T47D (cell line): ENCODE results near the gene UBB.
A peak's percentile ranks its signal among the peaks of the same experiment; 100 is the strongest.

ENCODE experiments used
- DNase-seq, 2 experiments: peaks; one replicate each; pipeline versions ENCODE4 v3.0.0 to v3.0.0-alpha.2; 2011 to 2012; ENCODE audit warnings: low read depth in 1 of 2, low spot score in 1 of 2
- JUND ChIP-seq: IDR thresholded peaks from 2 replicates; pipeline ENCODE4 v1.6.1; 2012; ENCODE audit warnings: low read depth
- in situ Hi-C: cut with HindIII; loops from 2 replicates; pipeline ENCODE4 v1.10.0; 2016; ENCODE audit warnings: low sequenced_read_pairs, low pct_unique_long_range_greater_than_20kb

The UBB gene

DNA sequence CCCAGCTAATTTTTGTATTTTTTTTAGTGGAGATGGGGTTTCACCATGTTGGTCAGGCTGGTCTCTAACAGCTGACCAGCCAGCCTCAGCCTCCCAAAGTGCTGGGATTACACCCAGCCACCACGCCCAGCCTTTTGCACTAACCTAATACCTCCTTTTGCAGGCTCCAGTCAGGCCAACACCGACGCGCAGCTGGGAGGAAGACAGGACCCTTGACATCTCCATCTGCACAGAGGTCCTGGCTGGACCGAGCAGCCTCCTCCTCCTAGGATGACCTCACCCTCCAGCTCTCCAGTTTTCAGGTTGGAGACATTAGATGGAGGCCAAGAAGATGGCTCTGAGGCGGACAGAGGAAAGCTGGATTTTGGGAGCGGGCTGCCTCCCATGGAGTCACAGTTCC is 36.5 kb downstream of the UBB start:
- no peak for DNase-seq
- TF ChIP-seq JUND = no peak
- in situ Hi-C loops = no loop called here

DNA sequence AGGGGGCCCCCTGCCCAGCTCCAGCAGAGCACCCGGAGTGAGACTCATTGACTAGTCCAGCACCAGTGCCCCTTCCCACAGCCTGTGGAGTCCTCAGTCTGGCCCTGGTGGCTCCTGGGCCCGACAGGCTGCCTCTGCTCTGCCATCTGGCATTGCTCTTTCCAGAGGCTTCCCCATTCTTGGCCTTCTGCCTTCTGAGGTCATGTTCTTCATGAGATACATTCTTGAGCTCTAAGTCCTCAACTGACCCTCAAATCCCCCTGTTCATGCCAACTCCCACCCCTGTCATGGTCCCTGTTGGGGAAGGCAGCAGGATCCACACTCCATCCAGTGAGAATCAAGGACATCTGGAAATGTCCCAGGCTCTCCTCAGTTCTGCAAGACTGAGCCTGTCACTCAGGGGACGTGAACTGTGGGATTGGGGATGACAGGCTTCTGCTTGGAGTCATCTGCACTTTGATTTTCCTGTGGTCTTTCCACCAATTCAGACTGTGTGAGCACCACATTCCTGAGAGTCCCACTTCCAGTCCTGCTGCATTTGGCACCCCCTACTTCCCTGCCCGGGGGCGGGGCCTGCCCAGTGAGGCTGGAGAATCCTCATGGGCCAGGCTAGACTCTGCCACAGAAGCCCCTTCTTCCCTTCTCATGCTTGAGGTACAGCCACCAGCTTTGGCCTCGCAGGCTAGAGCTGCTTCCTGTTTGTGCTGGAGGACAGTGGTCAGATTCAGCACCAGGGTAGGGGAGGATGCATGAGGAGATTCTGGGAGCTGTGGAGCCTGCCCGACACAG is 37.2 kb downstream of the UBB start:
- TF ChIP-seq JUND = no peak
- DNase-seq = no peak
- in situ Hi-C loops = no loop called here

DNA sequence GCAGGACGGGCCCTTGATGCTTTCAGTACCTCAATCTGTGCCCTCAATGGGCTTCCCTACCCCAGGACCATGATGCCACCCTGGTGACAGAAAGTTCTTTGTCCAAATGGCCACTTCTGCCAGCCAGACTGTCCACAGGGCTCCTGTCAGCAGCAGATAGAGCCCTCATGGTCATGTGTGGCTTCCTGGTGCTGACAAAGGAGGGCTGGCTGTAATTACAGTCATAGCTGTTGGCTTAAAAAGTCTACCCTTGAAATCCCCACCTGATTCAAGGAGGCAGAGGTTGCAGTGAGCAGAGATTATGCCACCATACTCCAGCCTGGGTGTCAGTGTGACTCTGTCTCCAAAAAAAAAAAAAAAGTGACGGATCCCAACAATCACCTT is 37.8 kb downstream of the UBB start:
- in situ Hi-C loops = no loop called here
- DNase-seq = no peak
- no peak for TF ChIP-seq JUND

DNA sequence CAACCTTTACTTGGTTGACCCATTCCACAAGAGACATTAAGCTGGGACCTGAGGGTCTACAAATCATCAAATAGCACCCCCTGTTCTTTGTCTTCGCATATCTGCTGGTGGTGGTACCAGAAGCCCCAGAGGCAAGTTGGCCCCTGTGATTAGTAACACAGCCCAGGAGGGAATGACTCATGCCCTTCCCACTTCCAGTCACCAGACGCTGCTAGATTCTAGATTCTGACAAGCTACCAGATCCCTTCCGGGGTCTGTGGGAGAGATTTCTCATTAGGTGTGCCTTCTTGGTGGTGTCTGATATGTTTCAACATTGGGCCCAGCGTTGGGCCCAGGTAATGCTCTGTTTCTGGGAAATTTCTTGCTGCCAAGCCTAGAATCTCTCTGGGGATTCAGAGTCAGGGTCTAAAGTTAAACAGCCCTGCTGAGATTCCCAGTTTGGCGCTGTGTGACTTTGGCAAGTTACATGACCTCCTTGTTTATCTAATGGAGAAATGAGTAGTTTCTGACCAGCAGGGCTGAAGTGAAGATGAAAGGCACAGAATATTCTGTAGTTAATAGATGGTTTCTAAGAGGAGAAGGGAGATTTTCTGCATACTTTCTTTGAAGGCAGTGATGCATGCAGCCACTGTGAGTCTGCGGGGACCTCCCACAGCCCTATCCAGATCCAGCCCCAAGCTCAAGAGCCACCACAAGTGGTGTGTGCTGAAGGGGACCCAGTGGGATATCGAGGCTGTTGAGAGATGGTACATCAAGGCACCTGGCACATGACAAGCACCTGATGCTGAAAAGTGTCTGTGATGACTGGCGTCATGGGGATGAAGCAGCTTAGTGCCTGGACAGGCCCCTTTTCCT is 38.4 kb downstream of the UBB start:
- no peak for DNase-seq

DNA sequence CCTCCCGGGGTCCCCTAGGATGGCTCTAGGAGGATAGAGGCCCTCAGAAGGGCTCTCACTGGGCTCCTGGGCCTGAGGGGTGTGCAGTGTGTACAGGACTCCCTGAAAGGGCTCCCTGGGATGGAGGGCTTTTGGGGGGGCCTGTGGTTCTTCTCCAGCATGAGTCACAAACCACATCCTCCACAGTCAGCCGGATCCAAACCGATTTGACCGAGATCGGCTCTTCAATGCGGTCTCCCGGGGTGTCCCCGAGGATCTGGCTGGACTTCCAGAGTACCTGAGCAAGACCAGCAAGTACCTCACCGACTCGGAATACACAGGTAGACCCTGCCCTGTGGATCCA is 39.0 kb downstream of the UBB start:
- in situ Hi-C loops = no loop called here
- no peak for DNase-seq
- TF ChIP-seq JUND = no peak

More for the DNA sequence above, 38.4 kb downstream of the UBB start:
- in situ Hi-C loops = no loop called here
- no peak for TF ChIP-seq JUND

DNA sequence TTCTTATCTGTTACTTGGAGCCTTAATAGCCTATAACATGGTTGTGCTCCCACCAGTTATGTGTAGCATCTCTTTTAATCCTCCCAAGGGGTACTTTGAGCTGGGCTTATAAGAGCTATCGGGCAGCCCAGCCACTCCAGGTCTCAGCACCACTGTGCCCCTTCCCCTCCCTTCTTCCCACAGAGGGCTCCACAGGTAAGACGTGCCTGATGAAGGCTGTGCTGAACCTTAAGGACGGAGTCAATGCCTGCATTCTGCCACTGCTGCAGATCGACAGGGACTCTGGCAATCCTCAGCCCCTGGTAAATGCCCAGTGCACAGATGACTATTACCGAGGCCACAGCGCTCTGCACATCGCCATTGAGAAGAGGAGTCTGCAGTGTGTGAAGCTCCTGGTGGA is 41.5 kb downstream of the UBB start:
- no peak for TF ChIP-seq JUND
- in situ Hi-C loops = no loop called here
- no peak for DNase-seq

DNA sequence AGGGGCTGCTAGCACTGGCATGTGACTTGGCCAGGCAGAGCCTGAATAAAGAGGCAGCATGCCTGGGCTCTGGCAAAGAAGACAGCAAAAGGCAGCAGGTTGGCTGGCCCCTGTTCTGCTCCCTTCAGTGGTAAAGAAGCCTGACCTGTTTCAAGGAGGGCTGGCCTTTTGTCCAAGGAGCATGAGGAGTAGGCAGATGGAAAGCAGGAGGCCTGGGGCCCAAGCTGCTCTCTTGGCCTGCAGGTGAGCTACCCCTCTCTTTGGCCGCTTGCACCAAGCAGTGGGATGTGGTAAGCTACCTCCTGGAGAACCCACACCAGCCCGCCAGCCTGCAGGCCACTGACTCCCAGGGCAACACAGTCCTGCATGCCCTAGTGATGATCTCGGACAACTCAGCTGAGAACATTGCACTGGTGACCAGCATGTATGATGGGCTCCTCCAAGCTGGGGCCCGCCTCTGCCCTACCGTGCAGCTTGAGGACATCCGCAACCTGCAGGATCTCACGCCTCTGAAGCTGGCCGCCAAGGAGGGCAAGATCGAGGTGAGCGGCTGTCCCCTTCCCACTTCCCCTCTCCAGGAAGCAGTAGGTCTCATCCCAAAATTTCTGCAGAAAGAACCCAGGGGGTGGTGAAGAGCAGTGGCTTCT is 42.5 kb downstream of the UBB start:
- DNase-seq = no peak
- no peak for TF ChIP-seq JUND

DNA sequence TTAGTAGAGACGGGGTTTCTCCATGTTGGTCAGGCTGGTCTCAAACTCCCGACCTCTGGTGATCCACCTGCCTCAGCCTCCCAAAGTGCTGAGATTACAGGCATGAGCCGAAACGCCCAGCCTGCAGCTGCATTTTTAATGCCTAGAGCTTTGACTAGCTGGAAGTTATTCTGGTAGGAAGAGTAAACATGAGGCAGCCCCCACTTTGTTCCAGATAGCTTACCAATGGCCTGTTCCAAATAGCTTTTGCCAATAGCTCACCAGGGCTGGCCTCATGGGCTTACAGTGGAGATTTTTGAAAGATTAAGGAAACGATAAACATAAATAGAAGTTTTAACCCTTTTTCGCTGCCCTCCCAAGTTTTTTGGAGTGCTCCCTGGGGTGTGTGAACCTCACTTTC is 44.3 kb downstream of the UBB start:
- no peak for DNase-seq
- TF ChIP-seq JUND = no peak
- in situ Hi-C loops = no loop called here

More for the DNA sequence above, 42.5 kb downstream of the UBB start:
- in situ Hi-C loops = no loop called here

DNA sequence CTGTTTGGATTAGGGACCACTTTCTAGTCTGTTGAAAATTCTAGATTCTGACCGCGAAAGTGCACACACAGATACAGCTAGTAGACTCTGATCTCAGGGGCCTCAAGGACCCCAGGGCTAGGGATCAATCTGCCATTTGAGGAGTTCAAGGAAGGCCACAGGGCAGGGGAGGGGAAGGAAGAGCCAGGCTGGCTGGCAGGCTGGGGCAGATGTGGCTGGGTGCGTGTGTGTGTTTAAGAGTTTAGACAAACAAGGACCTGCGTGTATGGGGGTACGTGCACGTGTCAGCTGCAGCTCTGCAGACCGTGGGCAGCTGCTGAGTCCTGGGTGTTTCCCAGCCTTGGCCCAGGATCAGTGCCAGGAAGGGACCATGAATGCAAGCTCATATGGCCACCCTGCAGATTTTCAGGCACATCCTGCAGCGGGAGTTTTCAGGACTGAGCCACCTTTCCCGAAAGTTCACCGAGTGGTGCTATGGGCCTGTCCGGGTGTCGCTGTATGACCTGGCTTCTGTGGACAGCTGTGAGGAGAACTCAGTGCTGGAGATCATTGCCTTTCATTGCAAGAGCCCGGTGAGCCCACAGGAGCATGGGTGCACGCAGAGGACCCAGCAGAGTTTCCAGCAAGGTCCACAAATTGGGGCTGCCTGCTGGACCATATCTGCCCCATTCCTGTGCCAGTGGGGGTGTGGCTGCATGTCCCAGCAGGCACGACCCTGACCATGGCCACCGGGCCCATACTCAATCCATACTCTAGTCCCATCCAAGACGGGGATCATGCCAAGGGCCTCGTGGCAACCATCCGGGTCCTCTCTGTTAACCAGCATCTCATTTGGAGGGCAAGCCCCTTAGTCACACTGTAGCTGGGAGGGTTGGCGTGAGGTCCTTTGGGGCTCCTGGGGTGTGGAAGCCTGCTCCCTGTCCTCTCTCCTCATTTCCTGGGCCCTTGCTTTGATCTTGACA is 45.1 kb downstream of the UBB start:
- no peak for DNase-seq
- no peak for TF ChIP-seq JUND
- in situ Hi-C loops = no loop called here

DNA sequence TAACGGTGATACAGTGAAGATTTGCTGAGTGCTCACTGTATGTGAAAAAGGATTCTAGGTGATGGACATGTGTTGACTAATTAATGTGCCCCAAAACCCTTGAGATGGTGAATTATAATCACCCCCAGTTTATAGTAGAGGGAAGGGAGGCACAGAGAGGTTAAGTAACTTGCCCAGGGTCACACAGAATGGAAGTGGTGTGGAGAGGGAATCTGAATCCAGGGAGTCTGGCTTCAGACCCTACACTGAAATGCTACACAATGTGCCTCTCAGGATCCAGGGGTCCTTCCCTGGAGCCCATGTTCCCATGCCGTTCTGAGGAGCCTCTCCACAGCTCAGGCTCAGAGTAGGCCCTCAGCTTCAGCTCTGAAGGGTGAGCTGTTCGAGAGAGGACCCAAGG is 46.1 kb downstream of the UBB start:
- no peak for TF ChIP-seq JUND
- DNase-seq = no peak
- in situ Hi-C loops = no loop called here

DNA sequence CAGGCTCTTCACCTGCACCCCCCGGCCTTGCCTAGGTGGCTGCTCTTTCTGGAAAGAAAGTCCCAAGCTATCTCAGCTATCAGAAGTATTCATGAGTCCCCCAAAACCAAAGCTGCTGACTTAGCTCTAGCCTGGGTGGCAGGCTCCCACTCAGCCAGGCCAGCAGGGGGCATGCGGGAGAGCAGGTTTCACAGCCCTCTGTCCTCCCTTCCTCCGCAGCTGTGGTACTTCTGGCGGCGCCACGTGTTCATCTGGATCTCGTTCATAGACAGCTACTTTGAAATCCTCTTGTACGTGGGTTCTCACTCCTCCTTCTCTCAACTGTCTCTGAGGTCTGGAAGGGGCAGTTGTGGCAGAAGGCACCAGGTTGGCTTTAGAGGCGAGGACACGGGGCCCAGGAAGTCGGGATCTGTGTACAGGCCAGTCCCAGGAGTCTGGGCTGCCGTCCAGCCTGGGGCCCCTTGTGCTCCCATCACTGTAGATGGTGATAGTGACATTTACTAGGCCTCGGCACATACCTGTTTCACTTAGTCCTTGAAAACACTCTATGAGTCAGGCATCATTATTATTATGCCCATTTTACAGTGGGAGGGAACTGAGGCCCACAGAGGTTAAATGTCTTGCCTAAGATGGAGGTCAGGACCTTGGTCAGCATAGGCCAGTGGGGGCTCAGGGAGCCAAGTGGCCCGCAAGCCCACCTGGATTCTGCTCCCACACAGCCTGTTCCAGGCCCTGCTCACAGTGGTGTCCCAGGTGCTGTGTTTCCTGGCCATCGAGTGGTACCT is 47.4 kb downstream of the UBB start:
- TF ChIP-seq JUND = no peak
- DNase-seq = peak in 1 of 2 experiments; percentile 55
- in situ Hi-C loops = no loop called here

DNA sequence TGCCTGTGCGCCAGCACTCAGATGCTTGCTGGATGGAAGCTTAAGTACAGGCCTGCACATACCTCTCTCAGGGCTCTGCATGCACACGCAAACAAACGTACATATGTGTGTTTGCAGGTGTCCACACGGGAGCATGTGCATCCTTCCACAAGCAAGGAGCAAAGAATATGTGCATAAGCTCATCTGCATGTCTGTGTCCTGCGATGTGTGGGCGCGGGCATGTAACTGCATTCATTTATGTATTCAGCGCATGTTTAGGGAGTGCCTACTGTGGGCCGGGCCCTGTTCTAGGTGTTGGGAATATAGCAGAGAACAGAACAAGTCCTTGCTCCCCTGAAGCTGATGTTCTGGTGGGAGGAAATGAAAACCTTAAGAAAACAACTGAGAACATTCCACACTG is 48.2 kb downstream of the UBB start:
- TF ChIP-seq JUND = no peak
- in situ Hi-C loops = no loop called here

More for the DNA sequence above, 48.2 kb downstream of the UBB start:
- DNase-seq = no peak
